GM21825 (cell line): ENCODE measurements around the gene ATP5ME.
"Not testable (repeated sequence)": the region's sequence is repeated elsewhere in the genome, so short reads cannot be mapped to it uniquely, and the experiment has no call there.

Experiments used
- ATAC-seq: cut with Tn5 transposase; IDR thresholded peaks from one replicate; pipeline ENCODE4 v1.9.1; 2021; ENCODE audit warnings: mild to moderate bottlenecking, moderate library complexity; ENCODE audit not compliant: unreplicated experiment

Gene ATP5ME, protein sequence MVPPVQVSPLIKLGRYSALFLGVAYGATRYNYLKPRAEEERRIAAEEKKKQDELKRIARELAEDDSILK

DNA sequence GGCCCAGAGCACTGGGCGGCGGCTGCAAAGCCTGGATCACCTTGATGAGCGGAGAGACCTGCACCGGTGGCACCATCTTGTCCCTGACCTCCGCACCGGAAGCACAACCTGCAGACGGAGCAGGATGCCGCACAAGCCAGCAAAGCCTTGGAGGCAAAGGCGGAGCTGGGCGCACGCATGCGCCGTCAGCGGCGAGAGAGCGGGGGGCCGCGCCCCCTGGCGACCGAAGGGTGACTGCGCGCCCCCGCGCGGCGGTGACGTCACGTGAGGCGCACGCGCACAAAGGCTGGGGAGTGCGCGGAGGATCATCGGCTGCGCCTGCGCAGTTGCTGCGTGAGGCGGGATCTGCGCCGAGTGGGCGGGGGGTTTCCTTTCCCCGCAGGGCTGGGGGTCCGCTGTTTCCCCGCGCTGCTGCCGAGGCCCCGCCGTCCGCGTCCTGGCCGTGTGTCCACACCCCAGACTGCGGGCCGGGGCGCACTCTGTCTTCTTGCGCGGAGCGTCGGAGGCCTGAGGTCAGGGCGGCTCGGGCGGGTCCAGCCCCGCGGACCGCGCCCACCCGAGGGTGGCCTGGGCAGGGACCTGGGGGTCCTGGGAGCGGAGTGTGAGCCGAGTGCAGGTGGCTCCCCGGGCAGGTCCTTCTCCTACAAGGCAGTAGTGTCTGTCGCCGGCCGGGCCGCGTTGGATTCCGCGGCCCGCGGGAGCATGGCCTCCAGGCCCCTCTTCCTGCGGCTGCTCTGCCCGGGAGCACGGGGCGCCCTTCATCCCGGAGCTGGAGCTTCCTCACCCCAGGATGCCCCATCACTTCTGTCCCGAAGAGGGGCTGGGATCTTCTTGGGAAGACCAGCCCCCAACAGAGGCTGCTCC lies at the start of gene ATP5ME, which contains the start of gene MYL5:
Gene ATP5ME (minus strand): TSS at position 105 of the 864 bp plus-strand sequence. CDS start 29 bp downstream, at position 76.
Gene MYL5 (plus strand): TSS at position 371 of the 864 bp plus-strand sequence. CDS start 3,485 bp downstream, outside the sequence.
- ATAC-seq = peak; percentile 61

DNA sequence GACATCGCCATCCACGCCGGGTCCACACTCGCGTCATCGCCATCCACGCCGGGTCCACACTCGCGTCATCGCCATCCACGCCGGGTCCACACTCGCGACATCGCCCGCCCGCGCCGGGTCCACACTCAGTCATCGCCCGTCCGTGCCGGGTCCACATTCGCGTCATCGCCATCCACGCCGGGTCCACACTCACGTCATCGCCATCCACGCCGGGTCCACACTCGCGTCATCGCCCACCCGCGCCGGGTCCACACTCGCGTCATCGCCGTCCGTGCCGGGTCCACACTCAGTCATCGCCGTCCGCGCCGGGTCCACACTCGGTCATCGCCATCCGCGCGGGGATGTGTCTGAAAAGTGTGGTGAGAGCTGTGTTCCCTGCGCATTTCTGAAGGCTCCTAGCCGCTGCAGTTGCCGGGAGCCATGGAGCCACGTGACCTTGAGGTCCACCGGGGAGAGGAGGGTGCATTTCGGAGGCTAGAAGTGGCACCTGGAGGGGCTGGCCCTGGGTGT lies 48.8 kb upstream of the ATP5ME start:
- no peak for ATAC-seq

DNA sequence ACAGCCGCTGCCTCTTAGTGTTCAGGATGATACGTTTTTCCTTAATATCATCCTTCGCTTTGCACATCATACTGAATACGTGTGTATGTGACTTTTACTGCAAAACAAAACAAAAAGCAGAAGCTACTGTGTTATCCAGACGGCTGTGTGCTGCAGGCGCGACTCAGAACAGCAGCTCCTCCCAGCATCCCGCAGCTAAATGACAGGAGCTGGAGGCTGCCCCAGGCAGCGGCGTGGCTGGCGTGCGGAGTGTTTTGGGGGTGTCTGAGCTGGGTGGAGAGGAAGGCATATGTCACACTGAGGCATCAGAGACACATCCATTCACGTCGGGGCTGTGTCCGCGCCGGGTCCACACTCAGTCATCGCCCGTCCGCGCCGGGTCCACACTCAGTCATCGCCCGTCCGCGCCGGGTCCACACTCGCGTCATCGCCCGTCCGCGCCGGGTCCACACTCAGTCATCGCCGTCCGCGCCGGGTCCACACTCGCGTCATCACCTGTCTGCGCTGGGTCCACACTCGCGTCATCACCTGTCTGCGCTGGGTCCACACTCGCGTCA lies 48.2 kb upstream of the ATP5ME start:
- no peak for ATAC-seq

DNA sequence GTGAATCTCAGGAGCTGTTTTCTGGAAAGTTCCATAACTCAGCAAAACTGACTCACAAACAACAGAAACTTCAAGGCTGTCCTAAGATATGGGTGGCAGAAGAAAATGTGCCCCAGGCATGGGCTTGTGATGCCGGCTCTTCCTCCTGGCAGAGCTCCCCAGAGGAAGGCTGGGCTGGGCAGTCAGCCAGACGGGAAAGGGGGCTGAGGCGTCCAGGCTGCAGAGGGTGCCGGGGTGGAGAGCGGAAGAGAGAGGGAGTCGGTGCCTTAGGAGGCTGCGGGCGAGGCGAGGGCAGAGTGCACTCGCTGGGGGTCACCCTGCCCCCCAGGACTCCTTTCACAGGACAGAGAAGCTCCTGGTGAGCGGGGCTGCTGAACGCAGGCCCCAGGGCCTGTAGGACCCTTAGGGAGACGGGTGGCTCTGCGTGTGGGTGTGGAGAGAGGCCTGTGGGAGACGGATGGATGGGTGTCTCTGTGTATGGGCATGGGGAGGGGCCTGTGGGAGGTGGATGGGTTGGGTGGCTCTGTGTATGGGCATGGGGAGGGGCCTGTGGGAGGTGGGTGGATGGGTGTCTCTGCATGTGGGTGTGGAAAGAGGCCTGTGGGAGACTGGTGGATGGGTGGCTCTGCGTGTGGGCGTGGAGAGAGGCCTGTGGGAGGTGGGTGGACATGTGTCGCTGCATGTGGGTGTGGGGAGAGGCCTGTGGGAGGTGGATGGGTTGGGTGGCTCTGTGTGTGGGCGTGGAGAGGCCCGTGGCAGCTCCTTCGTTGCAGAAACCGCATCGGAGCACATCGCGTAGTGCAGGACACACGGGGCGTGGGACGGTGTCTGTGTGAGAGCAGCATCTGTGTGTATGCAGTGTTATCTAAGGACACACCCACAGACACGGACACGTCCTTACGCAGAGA lies 47.4 kb upstream of the ATP5ME start:
- no peak for ATAC-seq

DNA sequence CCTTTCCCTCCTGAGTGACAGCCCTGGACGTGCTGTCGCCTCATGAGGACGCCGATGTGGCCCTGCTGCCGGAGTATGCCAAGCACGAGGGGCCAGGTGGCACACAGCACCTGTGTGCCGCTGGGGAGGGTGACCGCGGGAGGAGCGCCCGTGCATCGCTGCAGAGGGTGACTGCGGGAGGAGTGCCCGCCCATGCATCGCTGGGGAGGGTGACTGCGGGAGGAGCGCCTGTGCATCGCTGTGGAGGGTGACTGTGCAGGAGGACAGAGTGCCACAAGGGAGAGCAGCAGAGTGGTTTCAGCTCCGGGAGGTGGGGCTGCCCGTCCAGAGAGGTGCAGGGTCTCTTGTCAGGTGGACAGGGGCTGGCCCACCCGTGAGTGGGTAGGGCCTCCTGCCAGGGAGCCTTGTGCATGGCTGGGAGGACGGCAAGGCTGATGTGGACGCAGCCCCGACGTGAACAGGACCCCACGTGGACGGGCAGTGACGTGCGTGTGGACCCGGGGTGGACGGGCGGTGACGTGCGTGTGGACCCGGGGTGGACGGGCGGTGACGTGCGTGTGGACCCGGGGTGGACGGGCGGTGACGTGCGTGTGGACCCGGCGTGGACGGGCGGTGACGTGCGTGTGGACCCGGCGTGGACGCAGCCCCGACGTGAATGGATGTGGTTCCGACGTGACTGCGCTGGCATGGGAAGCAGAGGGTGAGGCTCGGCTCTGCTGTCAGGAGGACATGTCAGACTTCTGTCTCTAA lies 46.2 kb upstream of the ATP5ME start:
- no peak for ATAC-seq

DNA sequence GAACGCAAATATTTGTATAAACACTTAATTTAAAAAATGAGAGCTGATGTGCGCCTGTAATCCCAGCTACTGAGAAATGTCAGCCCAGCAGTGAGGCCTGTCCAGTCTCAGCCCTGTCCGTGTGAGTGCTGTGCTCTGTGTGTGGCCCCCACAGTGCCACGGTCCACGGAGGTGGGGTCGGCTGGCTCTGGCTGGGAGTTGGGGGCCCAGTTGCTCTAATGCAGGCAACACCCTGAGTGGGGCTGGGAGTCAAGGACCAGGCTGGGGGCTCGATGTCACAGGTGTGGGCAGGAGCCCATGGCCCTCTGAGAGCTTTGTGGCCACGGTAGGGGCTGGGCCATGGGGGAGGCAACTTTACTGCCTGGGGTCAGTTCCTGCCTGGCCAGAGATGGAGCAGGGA lies 44.4 kb upstream of the ATP5ME start:
- no peak for ATAC-seq

DNA sequence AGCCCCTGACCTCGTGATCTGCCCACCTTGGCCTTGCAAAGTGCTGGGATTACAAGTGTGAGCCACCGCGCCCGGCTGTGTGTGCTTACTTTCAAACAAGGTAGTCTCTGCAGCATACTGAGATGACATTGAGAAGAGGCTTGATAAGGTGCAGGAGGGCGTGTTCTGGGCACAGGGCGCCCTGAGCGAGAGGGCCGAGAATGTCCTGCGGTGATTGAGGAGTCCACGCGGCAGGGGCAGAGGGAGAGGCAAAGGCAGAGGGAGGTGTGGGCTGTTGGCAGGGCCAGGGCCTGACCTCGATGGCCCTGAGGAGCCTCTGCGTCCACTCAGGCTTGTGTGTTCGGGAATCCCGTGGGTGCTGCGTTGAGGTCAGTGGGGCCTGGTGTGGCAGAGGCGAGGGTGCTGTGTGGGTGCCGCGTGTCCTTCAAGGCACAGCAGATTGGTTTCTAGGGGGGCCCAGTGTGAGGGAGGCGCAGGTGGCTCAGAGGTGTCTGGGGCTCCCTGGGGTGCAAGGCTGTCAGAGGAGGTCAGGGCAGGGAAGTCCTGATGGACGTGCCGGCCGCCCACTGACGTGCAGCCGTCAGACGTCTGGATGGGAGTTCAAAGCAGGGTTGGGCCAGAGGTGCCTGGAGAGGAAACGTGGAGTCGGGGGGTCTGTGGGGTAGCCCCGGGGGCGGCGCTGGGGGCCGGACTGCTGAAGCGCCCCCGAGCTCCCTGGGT lies 43.7 kb upstream of the ATP5ME start:
- no peak for ATAC-seq

DNA sequence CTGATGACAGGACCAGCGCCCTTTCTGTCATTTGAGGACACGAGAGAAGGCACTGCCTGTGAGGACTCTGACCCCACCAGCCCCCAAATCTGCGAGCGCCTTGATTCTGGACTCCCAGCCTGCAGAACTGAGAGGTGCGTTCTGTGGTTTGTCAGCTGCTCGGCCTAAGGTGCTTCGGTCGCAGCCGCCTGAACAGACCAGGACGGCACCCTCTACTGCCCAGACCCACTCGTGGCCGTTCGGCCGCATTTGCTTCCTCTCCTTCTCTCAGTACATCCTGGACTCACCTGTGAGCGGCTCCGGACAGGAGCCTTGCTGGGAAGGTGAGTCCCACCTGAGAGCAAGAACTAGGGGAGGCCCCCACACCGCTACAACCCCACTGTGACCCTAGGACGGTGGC lies 40.0 kb upstream of the ATP5ME start:
- no peak for ATAC-seq

DNA sequence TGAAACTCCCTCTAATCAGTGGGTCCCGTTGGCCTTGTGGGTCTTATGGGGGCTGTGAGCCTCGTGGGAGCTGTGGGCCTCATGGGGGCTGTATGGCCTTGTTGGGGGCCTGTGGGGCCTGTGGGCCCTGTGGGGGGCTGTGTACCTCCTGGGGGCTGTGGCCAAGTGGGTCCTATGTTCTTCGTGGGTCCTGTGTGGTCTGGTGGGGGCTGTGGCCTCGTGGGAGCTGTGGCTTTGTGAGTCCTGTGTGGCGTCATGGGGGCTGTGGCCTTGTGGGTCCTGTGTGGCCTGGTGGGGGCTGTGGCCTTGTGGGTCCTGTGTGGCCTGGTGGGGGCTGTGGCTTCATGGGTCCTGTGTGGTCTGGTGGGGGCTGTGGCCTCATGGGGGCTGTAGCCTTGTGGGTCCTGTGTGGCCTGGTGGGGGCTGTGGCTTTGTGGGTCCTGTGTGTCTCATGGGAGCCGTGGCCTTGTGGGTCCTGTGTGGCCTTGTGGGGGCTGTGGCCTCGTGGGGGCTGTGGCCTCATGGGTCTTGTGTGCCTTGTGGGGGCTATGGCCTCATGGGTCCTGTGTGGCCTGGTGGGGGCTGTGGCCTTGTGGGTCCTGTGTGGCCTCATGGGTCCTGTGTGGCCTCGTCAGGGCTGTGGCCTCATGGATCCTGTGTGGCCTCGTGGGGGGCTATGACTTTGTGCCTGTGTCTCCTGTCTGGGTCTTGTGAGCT lies 39.0 kb upstream of the ATP5ME start:
- no peak for ATAC-seq

DNA sequence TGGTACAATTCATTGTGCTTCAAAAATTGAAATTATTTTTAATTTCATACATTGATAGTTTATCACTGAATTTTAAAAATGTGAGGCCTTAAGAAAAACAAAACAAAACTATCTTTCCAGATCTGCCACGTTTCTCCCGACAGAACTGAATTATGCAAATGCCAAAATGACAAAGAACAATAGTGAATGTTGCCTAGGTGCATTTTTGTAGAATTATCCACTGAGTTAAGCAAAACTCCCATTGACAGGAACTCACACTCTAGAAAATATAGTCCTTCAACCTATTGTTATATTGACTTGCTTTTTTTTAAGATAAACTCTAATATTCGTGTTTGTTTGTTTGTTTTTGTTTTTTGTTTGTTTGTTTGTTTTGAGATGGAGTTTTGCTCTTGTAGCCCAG lies 38.0 kb upstream of the ATP5ME start:
- no peak for ATAC-seq

DNA sequence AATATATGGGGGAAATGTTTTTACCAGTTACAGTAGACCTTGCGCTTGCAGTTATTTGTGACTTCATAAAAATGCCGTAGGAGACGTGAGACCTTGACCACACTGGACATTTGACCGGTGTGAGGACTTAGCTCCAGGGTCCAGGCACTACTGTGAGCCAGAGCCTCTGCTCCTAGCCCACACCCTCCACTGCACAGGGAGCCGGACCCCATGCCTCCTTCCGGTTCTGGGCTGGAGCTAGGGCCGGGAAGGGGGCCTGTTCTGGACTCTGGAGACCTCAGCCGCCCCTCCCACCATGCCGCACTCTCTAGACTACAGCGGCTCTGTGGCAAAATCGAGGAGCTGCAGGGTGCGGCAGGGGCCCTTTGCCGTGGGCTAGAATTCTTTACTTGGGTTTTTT lies 36.8 kb upstream of the ATP5ME start:
- no peak for ATAC-seq

DNA sequence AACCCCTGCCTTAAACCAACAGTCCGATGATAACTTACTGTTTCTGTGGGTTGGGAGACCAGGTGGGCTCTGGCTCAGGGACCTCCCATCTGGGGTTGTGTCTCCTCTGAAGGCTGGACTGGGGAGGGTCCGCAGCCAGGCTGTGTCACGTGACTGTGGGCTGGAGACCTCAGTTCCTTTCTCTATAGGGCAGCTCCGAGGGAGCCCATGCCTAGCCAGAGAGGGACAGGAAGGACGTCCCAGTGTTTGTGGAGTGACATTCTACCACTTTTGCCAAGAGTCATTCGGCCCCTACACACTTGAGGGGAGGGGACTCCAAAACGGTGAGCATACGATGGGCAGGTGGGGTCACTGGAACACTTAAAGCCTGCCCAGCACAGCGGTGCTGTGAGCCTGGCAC lies 36.0 kb upstream of the ATP5ME start:
- no peak for ATAC-seq

DNA sequence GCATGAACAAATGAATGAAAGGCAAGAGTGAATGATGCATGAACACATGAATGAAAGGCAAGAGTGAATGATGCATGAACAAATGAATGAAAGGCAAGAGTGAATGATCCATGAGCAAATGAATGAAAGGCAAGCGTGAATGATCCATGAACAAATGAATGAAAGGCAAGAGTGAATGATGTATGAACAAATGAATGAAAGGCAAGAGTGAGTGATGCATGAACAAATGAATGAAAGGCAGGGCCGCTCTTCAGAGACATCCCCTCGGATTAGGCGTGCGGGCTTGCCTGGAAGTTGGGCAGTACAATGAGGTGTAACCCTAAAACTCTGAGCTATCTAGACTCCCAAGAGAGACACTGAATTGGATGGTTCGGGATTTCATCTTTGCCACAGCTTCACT lies 35.3 kb upstream of the ATP5ME start:
- ATAC-seq = no peak

DNA sequence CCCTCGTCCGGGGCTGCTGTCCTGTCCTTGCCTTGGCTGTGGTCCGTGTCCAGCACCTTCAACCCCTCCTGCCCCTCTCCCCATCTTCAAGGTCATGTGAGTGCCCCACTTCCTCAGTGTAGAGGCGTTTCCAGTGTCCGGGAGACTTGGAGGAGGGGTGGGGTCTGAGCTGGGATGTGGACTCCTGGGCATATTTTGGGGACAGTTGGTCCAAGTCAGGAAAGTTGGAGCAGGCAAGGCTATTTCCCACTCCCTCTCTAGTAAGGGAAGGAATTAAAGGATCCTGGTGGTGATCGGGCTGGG lies 34.5 kb upstream of the ATP5ME start:
- ATAC-seq = no peak

DNA sequence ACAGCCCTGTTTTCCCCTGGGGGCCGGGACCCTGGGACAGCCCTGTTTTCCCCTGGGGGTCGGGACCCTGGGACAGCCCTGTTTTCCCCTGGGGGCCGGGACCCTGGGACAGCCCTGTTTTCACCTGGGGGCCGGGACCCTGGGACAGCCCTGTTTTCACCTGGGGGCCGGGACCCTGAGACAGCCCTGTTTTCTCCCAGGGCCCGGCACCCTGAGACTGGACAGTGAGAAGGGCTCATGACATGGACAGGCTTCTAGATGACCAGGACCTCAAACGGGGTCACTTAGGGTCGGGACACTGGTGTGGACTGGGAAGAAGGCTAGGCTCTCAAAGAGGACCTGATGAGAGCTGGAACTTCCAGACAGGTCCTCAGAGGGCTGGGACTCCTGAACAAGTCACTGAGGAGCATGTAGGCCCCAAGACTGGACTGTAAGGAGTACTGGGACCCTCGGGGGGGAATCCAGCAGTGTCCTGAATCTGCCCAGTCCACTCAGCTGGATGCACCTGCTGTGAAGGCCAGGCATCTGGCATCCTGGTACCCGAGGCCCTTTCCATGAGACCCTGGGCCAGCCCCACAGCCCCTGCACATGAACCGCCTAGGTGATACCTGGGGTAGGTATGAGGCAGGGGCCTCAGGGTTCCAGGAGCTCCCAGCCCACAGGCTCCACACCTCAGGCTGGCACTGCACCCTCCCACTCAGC lies 34.0 kb upstream of the ATP5ME start:
- ATAC-seq = no peak

DNA sequence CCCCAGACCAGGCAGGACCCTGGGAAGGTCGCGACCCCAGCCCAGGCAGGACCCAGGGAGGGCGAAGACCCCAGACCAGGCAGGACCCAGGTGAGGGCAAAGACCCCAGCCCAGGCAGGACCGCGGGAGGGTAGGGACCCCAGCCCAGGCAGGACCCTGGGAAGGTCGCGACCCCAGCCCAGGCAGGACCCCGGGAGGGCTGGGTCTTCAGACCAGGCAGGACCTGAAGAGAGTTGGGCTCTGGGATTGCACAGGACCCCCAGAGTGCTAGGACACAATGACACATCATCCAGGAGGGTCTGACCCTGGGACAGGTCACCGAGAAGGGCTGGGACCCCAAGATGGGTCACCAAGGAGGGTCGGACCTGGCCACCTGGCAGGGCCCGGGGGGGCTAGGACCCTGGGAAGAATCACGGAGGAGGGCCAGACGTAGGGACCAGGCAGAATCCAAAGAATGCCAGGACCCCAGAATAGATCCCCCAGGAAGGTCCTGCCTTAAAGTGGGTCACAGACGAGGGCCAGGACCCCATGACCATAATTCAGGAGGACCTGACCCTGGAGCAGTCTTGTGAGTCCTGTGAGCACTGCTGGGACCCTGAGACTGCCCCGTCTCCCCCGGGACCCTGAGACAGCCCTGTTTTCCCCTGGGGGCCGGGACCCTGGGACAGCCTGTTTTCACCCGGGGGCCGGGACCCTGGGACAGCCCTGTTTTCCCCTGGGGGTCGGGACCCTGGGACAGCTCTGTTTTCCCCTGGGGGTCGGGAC lies 32.9 kb upstream of the ATP5ME start:
- no peak for ATAC-seq

DNA sequence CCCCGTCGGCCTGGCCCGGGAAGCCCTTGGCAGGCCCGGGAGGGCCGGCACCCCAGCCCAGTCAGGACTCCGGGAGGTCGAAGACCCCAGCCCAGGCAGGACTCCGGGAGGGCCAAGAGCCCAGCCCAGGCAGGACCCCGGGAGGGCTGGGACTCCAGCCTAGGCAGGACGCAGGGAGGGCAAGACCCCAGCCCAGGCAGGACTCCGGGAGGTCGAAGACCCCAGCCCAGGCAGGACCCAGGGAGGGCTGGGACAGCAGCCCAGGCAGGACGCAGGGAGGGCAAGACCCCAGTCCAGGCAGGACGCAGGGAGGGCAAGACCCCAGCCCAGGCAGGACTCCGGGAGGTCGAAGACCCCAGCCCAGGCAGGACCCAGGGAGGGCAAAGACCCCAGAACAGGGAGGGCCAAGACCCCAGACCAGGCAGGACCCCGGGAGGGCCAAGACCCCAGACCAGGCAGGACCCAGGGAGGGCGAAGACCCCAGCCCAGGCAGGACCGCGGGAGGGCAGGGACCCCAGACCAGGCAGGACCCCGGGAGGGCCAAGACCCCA lies 32.1 kb upstream of the ATP5ME start:
- ATAC-seq = not testable (repeated sequence)
